HepG2 (cell line): Measurements from ENCODE around the gene PDZD4. TPM values are rescaled to one million over a fixed set of nuclear protein-coding genes. Genes with fewer than 3 reads are reported as not detected.

Source experiments
- ATAC-seq: fragments of 200-7000 bp; cut with Tn5 transposase; 3 replicates; pipeline ENCODE4 v1.9.1; 2020; ENCODE audit warnings: mild to moderate bottlenecking, moderate library complexity
- BruUV-seq: library from RNA; stranded (reverse); fragments of 400-500 nt; replicated peaks from 2 replicates; lab custom pipeline; 2021; lab: Mats Ljungman, UMichigan
- CTCF ChIA-PET: fragments of 300-600 bp; formaldehyde crosslinking; extraction: SDS; loops from one replicate; lab custom pipeline; 2021; ENCODE audit warnings: low total read pairs, inconsistent platforms, low intra/inter-chr PET ratio; lab: Yijun Ruan, JAX
- POLR2A ChIA-PET: fragments of 350-600 bp; sonication (Branson Sonifier 250); formaldehyde crosslinking; loops from one replicate; lab custom pipeline; 2020; ENCODE audit warnings: antibody characterized with exemption, inconsistent platforms; lab: Yijun Ruan, JAX
- DNase-seq: peaks from one replicate; pipeline ENCODE4 v3.0.0-alpha.2; 2015; ENCODE audit warnings: low spot score
- FAIRE-seq: peaks from 3 replicates; lab custom pipeline; 2011; peaks lifted over from hg19 to GRCh38; lab: Jason Lieb, UNC
- H2AFZ ChIP-seq: one replicate; pipeline ENCODE4 v1.6.1; 2011; ENCODE audit warnings: low read length, inconsistent platforms
- H3K27ac ChIP-seq: fragments of 300-600 bp; 3 replicates; pipeline ENCODE4 v1.8.0; 2011; ENCODE audit warnings: mixed run types, mild to moderate bottlenecking, mixed read lengths, low read length, inconsistent platforms; ENCODE audit not compliant: insufficient read depth; ENCODE audit errors: extremely low read length
- H3K27me3 ChIP-seq, 2 experiments: fragments of 200-600 bp in 1 of 2; 2 replicates in 1 of 2; 3 replicates in 1 of 2; pipeline versions ENCODE4 v1.6.0 to v1.8.0; 2011; ENCODE audit warnings: low read length in 2 of 2, mild to moderate bottlenecking in 2 of 2, moderate library complexity in 2 of 2, inconsistent platforms in 1 of 2; ENCODE audit not compliant: insufficient read depth in 2 of 2, control insufficient read depth in 1 of 2
- H3K36me3 ChIP-seq, 2 experiments: fragments of 200-600 bp in 1 of 2; replicated peaks in 1 of 2; 2 replicates in 1 of 2; 3 replicates in 1 of 2; pipeline versions ENCODE4 v1.5.1 to v1.8.0; 2011; ENCODE audit warnings: low read length in 2 of 2, inconsistent platforms in 1 of 2; ENCODE audit not compliant: insufficient read depth in 2 of 2, control insufficient read depth in 1 of 2
- H3K4me1 ChIP-seq: 2 replicates; pipeline ENCODE4 v1.5.1; 2012; ENCODE audit warnings: low read length, inconsistent platforms; ENCODE audit not compliant: insufficient read depth
- H3K4me2 ChIP-seq: 2 replicates; pipeline ENCODE4 v1.6.0; 2011; ENCODE audit warnings: low read depth, low read length, inconsistent platforms
- H3K4me3 ChIP-seq, 3 experiments: fragments of 200-600 bp in 1 of 3; sonication (generic), shearing (Covaris generic) in 1 of 3; replicated peaks in 1 of 3; 2 replicates each; pipeline ENCODE4 v1.5.1; 2011 to 2016; ENCODE audit warnings: low read length in 3 of 3, inconsistent platforms in 2 of 3, low read depth in 2 of 3, mild to moderate bottlenecking in 2 of 3, control low read depth in 1 of 3, mixed read lengths in 1 of 3; ENCODE audit not compliant: insufficient read depth in 1 of 3
- H3K79me2 ChIP-seq: one replicate; pipeline ENCODE4 v1.6.1; 2011; ENCODE audit warnings: low read length, inconsistent platforms; ENCODE audit not compliant: insufficient read depth
- H3K9ac ChIP-seq: 2 replicates; pipeline ENCODE4 v1.6.0; 2011; ENCODE audit warnings: mild to moderate bottlenecking, low read depth, low read length, inconsistent platforms; ENCODE audit not compliant: insufficient read depth
- H3K9me3 ChIP-seq: 2 replicates; pipeline ENCODE4 v1.5.1; 2012; ENCODE audit warnings: mild to moderate bottlenecking, low read length
- H4K20me1 ChIP-seq: 2 replicates; pipeline ENCODE4 v1.6.0; 2011; ENCODE audit warnings: inconsistent platforms, mild to moderate bottlenecking, low read length, moderate library complexity; ENCODE audit not compliant: insufficient read depth
- CBFB ChIP-seq: sonication (generic); formaldehyde crosslinking; IDR thresholded peaks from 2 replicates; pipeline ENCODE4 v1.4.0; 2020; ENCODE audit warnings: missing genetic modification reagents
- CBX1 ChIP-seq: IDR thresholded peaks from one replicate; pipeline ENCODE4 v1.6.1; 2016; ENCODE audit warnings: antibody characterized with exemption, low read depth
- HMG20B ChIP-seq: conservative IDR thresholded peaks from 2 replicates; pipeline ENCODE4 v1.6.1; 2016; ENCODE audit warnings: missing genetic modification reagents, missing compliant biosample characterization
- NFE2 ChIP-seq: sonication (generic); formaldehyde crosslinking; IDR thresholded peaks from 2 replicates; pipeline ENCODE4 v1.4.0; 2020; ENCODE audit warnings: missing genetic modification reagents
- NFIC ChIP-seq: IDR thresholded peaks from 2 replicates; pipeline ENCODE4 v1.6.1; 2012; ENCODE audit warnings: mild to moderate bottlenecking, low read length, inconsistent platforms
- PCBP1 ChIP-seq: fragments of 200-400 bp; formaldehyde crosslinking; IDR thresholded peaks from 2 replicates; pipeline ENCODE4 v1.6.1; 2017; ENCODE audit warnings: mild to moderate bottlenecking, low read depth, low read length, borderline replicate concordance
- SAFB2 ChIP-seq: sonication (generic); formaldehyde crosslinking; IDR thresholded peaks from 2 replicates; pipeline ENCODE4 v1.5.1; 2020; ENCODE audit warnings: missing genetic modification reagents, low read depth, mild to moderate bottlenecking, borderline replicate concordance
- SETDB1 ChIP-seq: sonication (generic); formaldehyde crosslinking; IDR thresholded peaks from 2 replicates; pipeline ENCODE4 v1.5.1; 2020; ENCODE audit warnings: missing genetic modification reagents, mild to moderate bottlenecking, borderline replicate concordance
- TOPORS ChIP-seq: sonication (generic); formaldehyde crosslinking; IDR thresholded peaks from 2 replicates; pipeline ENCODE4 v1.8.0; 2023; ENCODE audit warnings: mild to moderate bottlenecking, missing genetic modification reagents
- ZMAT3 ChIP-seq: sonication (generic); formaldehyde crosslinking; conservative IDR thresholded peaks from 2 replicates; pipeline ENCODE4 v1.7.0; 2021; ENCODE audit warnings: missing genetic modification reagents
- ZNF317 ChIP-seq: sonication (generic); formaldehyde crosslinking; IDR thresholded peaks from 2 replicates; pipeline ENCODE4 v1.5.0; 2020; ENCODE audit warnings: mild to moderate bottlenecking, missing genetic modification reagents
- ZNF326 ChIP-seq: sonication (generic); formaldehyde crosslinking; IDR thresholded peaks from 2 replicates; pipeline ENCODE4 v1.4.0; 2020; ENCODE audit warnings: missing genetic modification reagents, borderline replicate concordance
- ZNF510 ChIP-seq: sonication (generic); formaldehyde crosslinking; IDR thresholded peaks from 2 replicates; pipeline ENCODE4 v1.4.0; 2020; ENCODE audit warnings: low read depth, mild to moderate bottlenecking, missing genetic modification reagents
- ZNF773 ChIP-seq: sonication (generic); formaldehyde crosslinking; IDR thresholded peaks from 2 replicates; pipeline ENCODE4 v1.4.0; 2020; ENCODE audit warnings: missing genetic modification reagents, borderline replicate concordance
- WGBS: methylation state at CpG from one replicate; pipeline ENCODE4 v1.1.6; 2017; ENCODE audit warnings: low lambda C conversion rate; 5-methylcytosine and 5-hydroxymethylcytosine counted together
- in situ Hi-C: cut with HindIII; loops from 2 replicates; pipeline ENCODE4 v1.10.0; 2017; ENCODE audit warnings: low pct_unique_long_range_greater_than_20kb; ENCODE audit not compliant: extremely low pct_ligation_motif_present
- intact Hi-C: fragments of 100-400 bp; cut with micrococcal nuclease; formaldehyde crosslinking; loops from one replicate; pipeline ENCODE4 v1.10.0; 2022; ENCODE audit not compliant: unreplicated experiment
- polyA plus RNA-seq, 8 experiments: library from polyadenylated mRNA; depleted of rRNA in 3 of 8; stranded (reverse) in 7 of 8; unstranded in 1 of 8; fragments of >200 nt; fragmentation: Illumina TruSeq in 4 of 8; extraction: Trizol in 4 of 8; gene quantifications; 2 replicates each; pipeline versions ENCODE4 v1.2.1 to v1.2.3, GENCODE V29; 2011 to 2016; ENCODE audit warnings: low read depth in 4 of 8, missing spikeins in 1 of 8, mixed read lengths in 1 of 8; ENCODE audit not compliant: insufficient read depth in 1 of 8
- total RNA-seq, 5 experiments: library from RNA; depleted of rRNA; stranded (reverse); fragments of >200 nt; fragmentation: Illumina TruSeq; extraction: Trizol; gene quantifications; 2 replicates each; pipeline ENCODE4 v1.2.3, GENCODE V29; 2016; ENCODE audit warnings: low read depth in 1 of 5
- TF ChIP-seq, protein P1 (sequence below): sonication (generic); formaldehyde crosslinking; IDR thresholded peaks from 2 replicates; pipeline ENCODE4 v1.4.0; 2020; ENCODE audit warnings: mild to moderate bottlenecking, low read depth, missing genetic modification reagents
- TF ChIP-seq, protein P2 (sequence below): sonication (generic); formaldehyde crosslinking; IDR thresholded peaks from 2 replicates; pipeline ENCODE4 v1.4.0; 2020; ENCODE audit warnings: missing genetic modification reagents, borderline replicate concordance

Gene PDZD4
- total and polyA plus RNA-seq, 2 of the 13 experiments (the other 11 are each of a cell fraction or from before 2014, with no cell fraction given): not detected

DNA sequence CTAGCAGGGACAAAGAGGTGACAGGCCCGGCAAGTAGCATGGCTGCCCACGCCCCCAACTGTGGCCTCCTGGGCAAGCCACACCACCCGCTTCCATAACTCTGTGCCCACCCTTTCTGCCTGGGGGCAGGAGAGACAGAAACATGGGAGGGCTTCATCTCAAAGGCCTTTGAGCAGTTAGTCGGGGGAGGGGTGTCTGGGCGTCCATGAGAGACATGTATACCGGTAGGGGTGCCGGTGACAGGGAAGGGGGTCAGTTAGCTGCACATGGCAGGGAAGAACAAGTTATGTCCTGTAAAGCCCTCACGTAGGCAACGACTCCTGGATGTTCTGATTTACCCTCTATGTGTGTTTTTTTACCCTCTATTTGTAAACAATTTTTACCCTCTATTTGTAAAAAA, 9.3 kb downstream of the PDZD4 start:
- Histone ChIP-seq H3K36me3 (no peaks in the 10 kb centered on the region), H3K4me1 (0 out of 2 replicates have a peak, but pooled peaks cover 6% of the 10 kb centered on the region), H3K27me3 (peaks cover 4 to 39% of the 10 kb centered on the region in 2 experiments; a peak in 4 of 5 replicates), H3K9me3 (no peaks in the 10 kb centered on the region), H3K79me2 (no peaks in the 10 kb centered on the region), H3K4me2 (no peak overlapping the region), H3K4me3 (no peak overlapping the region), H4K20me1 (no peaks in the 10 kb centered on the region), H3K27ac (no peak overlapping the region), H3K9ac (no peak overlapping the region), H2AFZ (no peak overlapping the region)
- CTCF ChIA-PET: no interaction called here
- in situ Hi-C loops: no loop called here
- DNase-seq (no peak), FAIRE-seq (no peak), ATAC-seq (no peak)
- intact Hi-C loops: no loop called here
- WGBS: 30% methylated on average over 8 of the region's 9 CpGs
- POLR2A ChIA-PET: no interaction called here
- TF ChIP-seq CBX1: no peak
- TF ChIP-seq NFIC: no peak
- TF ChIP-seq ZNF326 (CRISPR knock-in tag): no peak
- no peak for TF ChIP-seq SETDB1 (CRISPR knock-in tag)
- TF ChIP-seq ZNF510 (CRISPR knock-in tag): no peak
- no peak for TF ChIP-seq ZMAT3
- TF ChIP-seq, protein P1, sequence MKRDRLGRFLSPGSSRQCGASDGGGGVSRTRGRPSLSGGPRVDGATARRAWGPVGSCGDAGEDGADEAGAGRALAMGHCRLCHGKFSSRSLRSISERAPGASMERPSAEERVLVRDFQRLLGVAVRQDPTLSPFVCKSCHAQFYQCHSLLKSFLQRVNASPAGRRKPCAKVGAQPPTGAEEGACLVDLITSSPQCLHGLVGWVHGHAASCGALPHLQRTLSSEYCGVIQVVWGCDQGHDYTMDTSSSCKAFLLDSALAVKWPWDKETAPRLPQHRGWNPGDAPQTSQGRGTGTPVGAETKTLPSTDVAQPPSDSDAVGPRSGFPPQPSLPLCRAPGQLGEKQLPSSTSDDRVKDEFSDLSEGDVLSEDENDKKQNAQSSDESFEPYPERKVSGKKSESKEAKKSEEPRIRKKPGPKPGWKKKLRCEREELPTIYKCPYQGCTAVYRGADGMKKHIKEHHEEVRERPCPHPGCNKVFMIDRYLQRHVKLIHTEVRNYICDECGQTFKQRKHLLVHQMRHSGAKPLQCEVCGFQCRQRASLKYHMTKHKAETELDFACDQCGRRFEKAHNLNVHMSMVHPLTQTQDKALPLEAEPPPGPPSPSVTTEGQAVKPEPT (CRISPR knock-in tag): no peak
- TF ChIP-seq SAFB2 (CRISPR knock-in tag): no peak
- TF ChIP-seq, protein P2, sequence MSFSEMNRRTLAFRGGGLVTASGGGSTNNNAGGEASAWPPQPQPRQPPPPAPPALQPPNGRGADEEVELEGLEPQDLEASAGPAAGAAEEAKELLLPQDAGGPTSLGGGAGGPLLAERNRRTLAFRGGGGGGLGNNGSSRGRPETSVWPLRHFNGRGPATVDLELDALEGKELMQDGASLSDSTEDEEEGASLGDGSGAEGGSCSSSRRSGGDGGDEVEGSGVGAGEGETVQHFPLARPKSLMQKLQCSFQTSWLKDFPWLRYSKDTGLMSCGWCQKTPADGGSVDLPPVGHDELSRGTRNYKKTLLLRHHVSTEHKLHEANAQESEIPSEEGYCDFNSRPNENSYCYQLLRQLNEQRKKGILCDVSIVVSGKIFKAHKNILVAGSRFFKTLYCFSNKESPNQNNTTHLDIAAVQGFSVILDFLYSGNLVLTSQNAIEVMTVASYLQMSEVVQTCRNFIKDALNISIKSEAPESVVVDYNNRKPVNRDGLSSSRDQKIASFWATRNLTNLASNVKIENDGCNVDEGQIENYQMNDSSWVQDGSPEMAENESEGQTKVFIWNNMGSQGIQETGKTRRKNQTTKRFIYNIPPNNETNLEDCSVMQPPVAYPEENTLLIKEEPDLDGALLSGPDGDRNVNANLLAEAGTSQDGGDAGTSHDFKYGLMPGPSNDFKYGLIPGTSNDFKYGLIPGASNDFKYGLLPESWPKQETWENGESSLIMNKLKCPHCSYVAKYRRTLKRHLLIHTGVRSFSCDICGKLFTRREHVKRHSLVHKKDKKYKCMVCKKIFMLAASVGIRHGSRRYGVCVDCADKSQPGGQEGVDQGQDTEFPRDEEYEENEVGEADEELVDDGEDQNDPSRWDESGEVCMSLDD (CRISPR knock-in tag): no peak
- TF ChIP-seq HMG20B (CRISPR knock-in tag): no peak
- TF ChIP-seq TOPORS (CRISPR knock-in tag): no peak
- TF ChIP-seq ZNF773 (CRISPR knock-in tag): no peak
- no peak for TF ChIP-seq ZNF317
- TF ChIP-seq NFE2 (CRISPR knock-in tag): no peak
- no peak for TF ChIP-seq PCBP1
- no peak for TF ChIP-seq CBFB
- BruUV-seq: no TSS peak
